Measurements from ENCODE around the gene RAB37. TPM values are rescaled to one million over a fixed set of nuclear protein-coding genes. Genes with fewer than 3 reads are reported as not detected.

The RAB37 gene
- total and polyA plus RNA-seq, 2 of the 8 experiments (the other 6 are each of a cell fraction or from before 2014, with no cell fraction given), result 5.5 to 6.1 TPM

DNA sequence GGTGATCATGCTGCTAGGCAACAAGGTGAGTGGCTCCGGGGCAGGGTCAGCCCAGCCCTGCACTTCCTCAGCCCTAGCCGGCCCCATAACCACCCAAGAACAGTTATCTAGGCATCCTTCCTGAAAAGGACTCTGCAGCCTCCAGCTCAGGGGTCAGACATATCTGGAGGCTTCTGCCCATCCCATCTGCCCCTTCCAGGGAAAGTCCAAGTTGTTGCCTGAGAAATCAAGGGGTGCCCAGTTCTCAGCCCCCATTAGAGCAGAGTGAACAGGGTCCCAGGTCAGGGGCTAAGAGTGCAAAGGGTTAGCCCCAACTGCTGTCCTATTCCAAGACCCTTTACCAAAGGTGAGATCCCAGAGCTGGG is 7.3 kb downstream of the RAB37 start (continued):
- TF ChIP-seq, protein P1, sequence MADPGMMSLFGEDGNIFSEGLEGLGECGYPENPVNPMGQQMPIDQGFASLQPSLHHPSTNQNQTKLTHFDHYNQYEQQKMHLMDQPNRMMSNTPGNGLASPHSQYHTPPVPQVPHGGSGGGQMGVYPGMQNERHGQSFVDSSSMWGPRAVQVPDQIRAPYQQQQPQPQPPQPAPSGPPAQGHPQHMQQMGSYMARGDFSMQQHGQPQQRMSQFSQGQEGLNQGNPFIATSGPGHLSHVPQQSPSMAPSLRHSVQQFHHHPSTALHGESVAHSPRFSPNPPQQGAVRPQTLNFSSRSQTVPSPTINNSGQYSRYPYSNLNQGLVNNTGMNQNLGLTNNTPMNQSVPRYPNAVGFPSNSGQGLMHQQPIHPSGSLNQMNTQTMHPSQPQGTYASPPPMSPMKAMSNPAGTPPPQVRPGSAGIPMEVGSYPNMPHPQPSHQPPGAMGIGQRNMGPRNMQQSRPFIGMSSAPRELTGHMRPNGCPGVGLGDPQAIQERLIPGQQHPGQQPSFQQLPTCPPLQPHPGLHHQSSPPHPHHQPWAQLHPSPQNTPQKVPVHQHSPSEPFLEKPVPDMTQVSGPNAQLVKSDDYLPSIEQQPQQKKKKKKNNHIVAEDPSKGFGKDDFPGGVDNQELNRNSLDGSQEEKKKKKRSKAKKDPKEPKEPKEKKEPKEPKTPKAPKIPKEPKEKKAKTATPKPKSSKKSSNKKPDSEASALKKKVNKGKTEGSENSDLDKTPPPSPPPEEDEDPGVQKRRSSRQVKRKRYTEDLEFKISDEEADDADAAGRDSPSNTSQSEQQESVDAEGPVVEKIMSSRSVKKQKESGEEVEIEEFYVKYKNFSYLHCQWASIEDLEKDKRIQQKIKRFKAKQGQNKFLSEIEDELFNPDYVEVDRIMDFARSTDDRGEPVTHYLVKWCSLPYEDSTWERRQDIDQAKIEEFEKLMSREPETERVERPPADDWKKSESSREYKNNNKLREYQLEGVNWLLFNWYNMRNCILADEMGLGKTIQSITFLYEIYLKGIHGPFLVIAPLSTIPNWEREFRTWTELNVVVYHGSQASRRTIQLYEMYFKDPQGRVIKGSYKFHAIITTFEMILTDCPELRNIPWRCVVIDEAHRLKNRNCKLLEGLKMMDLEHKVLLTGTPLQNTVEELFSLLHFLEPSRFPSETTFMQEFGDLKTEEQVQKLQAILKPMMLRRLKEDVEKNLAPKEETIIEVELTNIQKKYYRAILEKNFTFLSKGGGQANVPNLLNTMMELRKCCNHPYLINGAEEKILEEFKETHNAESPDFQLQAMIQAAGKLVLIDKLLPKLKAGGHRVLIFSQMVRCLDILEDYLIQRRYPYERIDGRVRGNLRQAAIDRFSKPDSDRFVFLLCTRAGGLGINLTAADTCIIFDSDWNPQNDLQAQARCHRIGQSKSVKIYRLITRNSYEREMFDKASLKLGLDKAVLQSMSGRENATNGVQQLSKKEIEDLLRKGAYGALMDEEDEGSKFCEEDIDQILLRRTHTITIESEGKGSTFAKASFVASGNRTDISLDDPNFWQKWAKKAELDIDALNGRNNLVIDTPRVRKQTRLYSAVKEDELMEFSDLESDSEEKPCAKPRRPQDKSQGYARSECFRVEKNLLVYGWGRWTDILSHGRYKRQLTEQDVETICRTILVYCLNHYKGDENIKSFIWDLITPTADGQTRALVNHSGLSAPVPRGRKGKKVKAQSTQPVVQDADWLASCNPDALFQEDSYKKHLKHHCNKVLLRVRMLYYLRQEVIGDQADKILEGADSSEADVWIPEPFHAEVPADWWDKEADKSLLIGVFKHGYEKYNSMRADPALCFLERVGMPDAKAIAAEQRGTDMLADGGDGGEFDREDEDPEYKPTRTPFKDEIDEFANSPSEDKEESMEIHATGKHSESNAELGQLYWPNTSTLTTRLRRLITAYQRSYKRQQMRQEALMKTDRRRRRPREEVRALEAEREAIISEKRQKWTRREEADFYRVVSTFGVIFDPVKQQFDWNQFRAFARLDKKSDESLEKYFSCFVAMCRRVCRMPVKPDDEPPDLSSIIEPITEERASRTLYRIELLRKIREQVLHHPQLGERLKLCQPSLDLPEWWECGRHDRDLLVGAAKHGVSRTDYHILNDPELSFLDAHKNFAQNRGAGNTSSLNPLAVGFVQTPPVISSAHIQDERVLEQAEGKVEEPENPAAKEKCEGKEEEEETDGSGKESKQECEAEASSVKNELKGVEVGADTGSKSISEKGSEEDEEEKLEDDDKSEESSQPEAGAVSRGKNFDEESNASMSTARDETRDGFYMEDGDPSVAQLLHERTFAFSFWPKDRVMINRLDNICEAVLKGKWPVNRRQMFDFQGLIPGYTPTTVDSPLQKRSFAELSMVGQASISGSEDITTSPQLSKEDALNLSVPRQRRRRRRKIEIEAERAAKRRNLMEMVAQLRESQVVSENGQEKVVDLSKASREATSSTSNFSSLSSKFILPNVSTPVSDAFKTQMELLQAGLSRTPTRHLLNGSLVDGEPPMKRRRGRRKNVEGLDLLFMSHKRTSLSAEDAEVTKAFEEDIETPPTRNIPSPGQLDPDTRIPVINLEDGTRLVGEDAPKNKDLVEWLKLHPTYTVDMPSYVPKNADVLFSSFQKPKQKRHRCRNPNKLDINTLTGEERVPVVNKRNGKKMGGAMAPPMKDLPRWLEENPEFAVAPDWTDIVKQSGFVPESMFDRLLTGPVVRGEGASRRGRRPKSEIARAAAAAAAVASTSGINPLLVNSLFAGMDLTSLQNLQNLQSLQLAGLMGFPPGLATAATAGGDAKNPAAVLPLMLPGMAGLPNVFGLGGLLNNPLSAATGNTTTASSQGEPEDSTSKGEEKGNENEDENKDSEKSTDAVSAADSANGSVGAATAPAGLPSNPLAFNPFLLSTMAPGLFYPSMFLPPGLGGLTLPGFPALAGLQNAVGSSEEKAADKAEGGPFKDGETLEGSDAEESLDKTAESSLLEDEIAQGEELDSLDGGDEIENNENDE (IDR thresholded peaks at IDR 0.05; ENCODE audit: insufficient replicate concordance, low read length), result no peak
- TF ChIP-seq, protein P2, sequence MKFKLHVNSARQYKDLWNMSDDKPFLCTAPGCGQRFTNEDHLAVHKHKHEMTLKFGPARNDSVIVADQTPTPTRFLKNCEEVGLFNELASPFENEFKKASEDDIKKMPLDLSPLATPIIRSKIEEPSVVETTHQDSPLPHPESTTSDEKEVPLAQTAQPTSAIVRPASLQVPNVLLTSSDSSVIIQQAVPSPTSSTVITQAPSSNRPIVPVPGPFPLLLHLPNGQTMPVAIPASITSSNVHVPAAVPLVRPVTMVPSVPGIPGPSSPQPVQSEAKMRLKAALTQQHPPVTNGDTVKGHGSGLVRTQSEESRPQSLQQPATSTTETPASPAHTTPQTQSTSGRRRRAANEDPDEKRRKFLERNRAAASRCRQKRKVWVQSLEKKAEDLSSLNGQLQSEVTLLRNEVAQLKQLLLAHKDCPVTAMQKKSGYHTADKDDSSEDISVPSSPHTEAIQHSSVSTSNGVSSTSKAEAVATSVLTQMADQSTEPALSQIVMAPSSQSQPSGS (IDR thresholded peaks at IDR 0.05; ENCODE audit: low read length), result no peak
- TF ChIP-seq POU5F1 (IDR thresholded peaks at IDR 0.05; ENCODE audit: low read depth, low read length) (no peak), SP2 (IDR thresholded peaks at IDR 0.05; ENCODE audit: low read length) (no peak), CHD1 (IDR thresholded peaks at IDR 0.05; ENCODE audit: low read depth, low read length) (no peak), TBP (IDR thresholded peaks at IDR 0.05; ENCODE audit: low read depth, low read length) (no peak), GABPA (IDR thresholded peaks at IDR 0.05; ENCODE audit: borderline replicate concordance, insufficient read depth, low read length) (no peak), TCF12 (IDR thresholded peaks at IDR 0.05; ENCODE audit: low read depth, low read length) (no peak)
- TF ChIP-seq, protein P3, sequence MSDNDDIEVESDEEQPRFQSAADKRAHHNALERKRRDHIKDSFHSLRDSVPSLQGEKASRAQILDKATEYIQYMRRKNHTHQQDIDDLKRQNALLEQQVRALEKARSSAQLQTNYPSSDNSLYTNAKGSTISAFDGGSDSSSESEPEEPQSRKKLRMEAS (IDR thresholded peaks at IDR 0.05), result no peak
- TF ChIP-seq, protein P4, sequence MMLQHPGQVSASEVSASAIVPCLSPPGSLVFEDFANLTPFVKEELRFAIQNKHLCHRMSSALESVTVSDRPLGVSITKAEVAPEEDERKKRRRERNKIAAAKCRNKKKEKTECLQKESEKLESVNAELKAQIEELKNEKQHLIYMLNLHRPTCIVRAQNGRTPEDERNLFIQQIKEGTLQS (IDR thresholded peaks at IDR 0.05; ENCODE audit: insufficient read depth, low read depth, low read length), result no peak

Data from H1 (cell line).